VCaP (cell line): ENCODE data around the gene IFT88.

Source experiments
- H3K27ac ChIP-seq: fragments of 450-650 bp; 2 replicates; pipeline ENCODE4 v1.5.1; 2017
- CTCF ChIP-seq: fragments of 450-650 bp; conservative IDR thresholded peaks from 2 replicates; pipeline ENCODE4 v1.5.1; 2017; ENCODE audit warnings: mild to moderate bottlenecking, moderate library complexity

Gene IFT88

GRCh38 chr13:20550799-20551198, 16.2 kb upstream of the IFT88 start:
- no peak for TF ChIP-seq CTCF
- no peak overlapping the region for H3K27ac ChIP-seq

DNA sequence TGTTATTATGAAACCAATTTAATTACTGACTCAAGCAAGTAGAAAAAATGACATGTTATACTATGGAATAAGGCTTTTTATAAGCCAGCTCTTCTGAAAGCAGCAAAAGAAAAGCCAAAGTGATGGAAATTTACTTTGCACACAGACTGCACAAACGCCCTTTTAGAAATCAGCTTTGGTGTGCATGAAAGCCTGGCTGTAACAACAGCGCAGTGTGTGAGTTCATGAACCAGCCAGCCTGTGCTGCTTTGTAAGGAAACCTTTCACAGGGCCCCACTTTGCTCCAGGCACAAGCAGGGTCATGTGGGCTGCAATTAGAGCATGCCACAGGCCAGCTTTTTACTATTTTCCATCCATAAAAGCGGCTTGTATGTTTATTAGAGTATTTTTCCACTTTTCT, 13.6 kb upstream of the IFT88 start:
- TF ChIP-seq CTCF = no peak
- H3K27ac ChIP-seq = no peak overlapping the region

- no peak overlapping the region for H3K27ac ChIP-seq
- TF ChIP-seq CTCF = no peak
Measured at GRCh38 chr13:20558982-20559381, 8.0 kb upstream of the IFT88 start.

- no peak overlapping the region for H3K27ac ChIP-seq
- no peak for TF ChIP-seq CTCF
Measured at GRCh38 chr13:20559659-20560356, 7.1 kb upstream of the IFT88 start.

DNA sequence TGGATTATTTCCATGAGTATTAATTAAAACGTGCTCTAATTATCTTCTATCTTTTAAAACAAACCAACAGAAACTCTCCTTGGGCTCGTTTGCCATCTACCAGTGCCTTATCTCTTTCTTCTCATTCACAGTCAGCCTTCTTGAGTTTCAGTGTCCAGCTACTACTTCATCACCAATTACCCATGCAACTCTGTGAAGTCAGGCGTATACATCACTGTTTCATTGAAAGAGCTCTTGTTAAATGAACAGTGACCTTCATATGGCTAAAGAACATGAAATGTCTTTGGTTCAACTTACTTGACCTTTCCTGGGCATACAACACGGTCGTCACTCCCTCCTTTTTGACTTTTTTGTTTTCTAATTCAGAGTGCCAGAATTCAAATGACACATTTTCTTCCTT, 5.2 kb upstream of the IFT88 start:
- TF ChIP-seq CTCF = no peak

DNA sequence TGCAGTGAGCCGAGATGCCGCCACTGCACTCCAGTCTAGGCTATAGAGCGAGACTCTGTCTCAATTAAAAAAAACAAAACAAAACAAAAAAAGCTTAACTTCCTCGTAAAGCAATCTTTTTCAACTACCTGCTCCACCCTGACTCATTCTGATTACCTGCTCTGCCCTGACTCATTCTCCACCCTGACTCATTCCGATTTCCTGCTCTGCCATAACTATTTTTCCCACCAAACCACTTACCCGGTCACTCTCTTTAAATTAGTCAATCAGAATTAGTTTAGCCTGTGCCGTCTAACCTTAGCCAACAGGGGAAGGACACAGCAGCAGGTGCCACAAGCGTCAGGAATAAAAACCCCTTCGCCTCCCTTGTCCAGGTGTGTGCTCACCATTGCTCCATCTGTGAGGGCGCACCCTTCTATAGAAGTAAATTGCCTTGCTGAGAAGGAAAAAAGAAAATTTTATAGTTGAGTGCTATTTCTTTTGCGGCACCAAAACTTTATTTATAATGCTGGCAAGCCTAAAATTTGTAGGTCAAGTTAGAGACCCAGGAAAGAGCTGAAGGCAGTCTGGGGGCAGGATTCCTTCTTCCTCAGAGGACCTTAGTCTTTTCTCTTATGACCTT, 1.7 kb upstream of the IFT88 start:
- no peak for TF ChIP-seq CTCF
- no peak overlapping the region; the same call in 1 of the 2 replicates for H3K27ac ChIP-seq

More for the DNA sequence above, 5.2 kb upstream of the IFT88 start:
- no peak overlapping the region for H3K27ac ChIP-seq

- H3K27ac ChIP-seq = peak overlapping the region; percentile 89
Measured at GRCh38 chr13:20566468-20566897, 474 bp upstream of the IFT88 start.

More at GRCh38 chr13:20566468-20566897, 474 bp upstream of the IFT88 start:
- no peak for TF ChIP-seq CTCF
